Measurements from ENCODE around the gene NCOA7.
"Not testable (repeated sequence)": the region's sequence is repeated elsewhere in the genome, so short reads cannot be mapped to it uniquely, and the experiment has no call there.

Gene NCOA7

GRCh38 chr6:125923366-125923877 lies 132.7 kb downstream of the NCOA7 start:
- no peak for DNase-seq (ENCODE audit: low read depth)

GRCh38 chr6:125924169-125924568 lies 133.4 kb downstream of the NCOA7 start:
- no peak for DNase-seq (ENCODE audit: low read depth)

- DNase-seq (ENCODE audit: low read depth), result no peak
Measured at GRCh38 chr6:125924697-125925358, 134.1 kb downstream of the NCOA7 start.

GRCh38 chr6:125926711-125927110 lies 136.0 kb downstream of the NCOA7 start:
- DNase-seq (ENCODE audit: low read depth), result no peak

GRCh38 chr6:125927761-125928160 lies 137.0 kb downstream of the NCOA7 start:
- DNase-seq (ENCODE audit: low read depth), result no peak

- DNase-seq (ENCODE audit: low read depth), result no peak
Measured at GRCh38 chr6:125930765-125931418, 140.1 kb downstream of the NCOA7 start.

GRCh38 chr6:125931733-125932450 lies 141.1 kb downstream of the NCOA7 start:
- no peak for DNase-seq (ENCODE audit: low read depth)

GRCh38 chr6:125932451-125932795 lies 141.7 kb downstream of the NCOA7 start:
- no peak for DNase-seq (ENCODE audit: low read depth)

GRCh38 chr6:125935520-125935919 lies 144.8 kb downstream of the NCOA7 start:
- not testable (repeated sequence) for DNase-seq (ENCODE audit: low read depth)

- no peak for DNase-seq (ENCODE audit: low read depth)
Measured at GRCh38 chr6:125939026-125939425, 148.3 kb downstream of the NCOA7 start.

- no peak for DNase-seq (ENCODE audit: low read depth)
Measured at GRCh38 chr6:125939791-125940190, 149.0 kb downstream of the NCOA7 start.

GRCh38 chr6:125940247-125941041 lies 149.7 kb downstream of the NCOA7 start:
- DNase-seq (ENCODE audit: low read depth), result no peak

- no peak for DNase-seq (ENCODE audit: low read depth)
Measured at GRCh38 chr6:125942672-125943527, 152.1 kb downstream of the NCOA7 start.

GRCh38 chr6:125943528-125944433 lies 153.0 kb downstream of the NCOA7 start:
- no peak for DNase-seq (ENCODE audit: low read depth)

- no peak for DNase-seq (ENCODE audit: low read depth)
Measured at GRCh38 chr6:125944434-125944816, 153.7 kb downstream of the NCOA7 start.

- no peak for DNase-seq (ENCODE audit: low read depth)
Measured at GRCh38 chr6:125944896-125945295, 154.1 kb downstream of the NCOA7 start.

GRCh38 chr6:125945378-125946141 lies 154.8 kb downstream of the NCOA7 start:
- no peak for DNase-seq (ENCODE audit: low read depth)

- DNase-seq (ENCODE audit: low read depth), result no peak
Measured at GRCh38 chr6:125947615-125948014, 156.9 kb downstream of the NCOA7 start.

GRCh38 chr6:125948455-125948854 lies 157.7 kb downstream of the NCOA7 start:
- DNase-seq (ENCODE audit: low read depth), result no peak
